ENCODE results near the gene MRPL57.
"Not testable (repeated sequence)": the region's sequence is repeated elsewhere in the genome, so short reads cannot be mapped to it uniquely, and the experiment has no call there.

Gene MRPL57

DNA sequence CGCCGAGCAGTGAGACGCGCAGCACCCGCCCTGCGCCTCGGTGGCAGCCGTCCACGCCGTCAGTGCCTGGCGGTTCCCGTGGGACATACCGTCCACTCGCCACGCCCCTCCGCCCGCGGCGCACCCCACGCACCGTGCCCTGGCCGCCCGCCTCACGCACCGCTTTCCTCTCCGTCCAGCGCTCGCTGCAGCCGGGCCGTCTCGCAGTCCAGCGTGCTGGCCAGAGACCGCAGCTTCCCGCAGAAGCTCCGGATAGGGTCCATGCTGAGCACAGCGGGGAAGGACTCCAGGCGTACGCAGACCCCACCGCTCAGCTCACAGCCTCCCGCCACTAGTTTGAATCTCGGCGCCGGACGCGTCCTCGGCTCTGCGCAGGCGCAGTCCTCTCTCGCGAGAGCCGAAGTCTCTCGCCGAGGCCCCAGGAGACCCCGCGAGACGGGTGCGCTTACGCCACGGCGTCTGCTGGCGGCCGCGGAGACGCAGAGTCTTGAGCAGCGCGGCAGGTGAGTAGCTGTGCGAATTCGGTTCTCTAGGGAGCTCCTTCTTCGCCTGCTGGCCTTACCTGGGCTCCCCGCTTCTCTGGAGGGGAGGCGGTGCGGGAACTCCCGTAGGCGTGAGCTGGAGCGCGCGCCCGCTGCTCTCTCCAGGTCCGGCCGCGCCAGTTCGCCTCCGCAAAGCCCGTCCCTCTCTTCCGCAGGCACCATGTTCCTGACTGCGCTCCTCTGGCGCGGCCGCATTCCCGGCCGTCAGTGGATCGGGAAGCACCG lies at the start of gene MRPL57, which contains the start of gene SKA3:
TSS of gene MRPL57 (plus strand) at position 444 of the 767 bp plus-strand sequence. CDS start at position 703, 259 bp downstream.
TSS of gene SKA3 (minus strand) at position 338 of the 767 bp plus-strand sequence. CDS start at position 263, 75 bp downstream.
- peak within 1 kb of the TSS; percentile 90 for H3K9ac ChIP-seq (ENCODE audit: low read length)
- H3K27me3 ChIP-seq (replicated peaks; ENCODE audit: control insufficient read depth, insufficient read depth, low read length) = no peaks in the 10 kb centered on the region
- peak within 1 kb of the TSS; percentile 85 for H3K4me3 ChIP-seq (ENCODE audit: low read length)
- H3K4me1 ChIP-seq (ENCODE audit: control insufficient read depth, insufficient read depth, low read length) = peaks cover 10% of the 10 kb centered on the region
- no peaks in the 10 kb centered on the region for H3K36me3 ChIP-seq (ENCODE audit: control insufficient read depth, insufficient read depth, low read length, severe bottlenecking)
- peak; percentile 97 for DNase-seq (ENCODE audit: low read depth)
- no peaks in the 10 kb centered on the region for H3K9me3 ChIP-seq (ENCODE audit: control insufficient read depth, low read length)

DNA sequence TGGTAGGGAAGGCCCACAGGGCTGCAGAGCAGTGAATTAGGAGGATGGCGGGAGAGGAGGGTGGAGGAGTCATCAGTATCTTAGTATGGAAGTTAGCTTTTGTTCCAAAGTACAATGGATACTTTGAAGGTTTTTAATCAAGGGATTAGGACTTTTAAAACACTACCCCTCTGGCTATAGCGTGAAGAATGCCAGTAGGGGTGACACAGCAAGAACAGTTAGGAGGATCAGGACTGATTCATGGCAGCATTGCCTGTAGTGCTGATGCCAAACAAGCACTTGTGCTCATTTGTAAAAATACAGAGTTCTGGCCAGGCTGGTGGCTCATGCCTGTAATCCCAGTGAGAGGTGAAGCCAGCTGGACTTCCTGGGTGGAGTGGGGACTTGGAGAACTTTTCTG lies 46.3 kb upstream of the MRPL57 start:
- H3K27me3 ChIP-seq (replicated peaks; ENCODE audit: control insufficient read depth, insufficient read depth, low read length) = no peaks in the 10 kb centered on the region
- H3K36me3 ChIP-seq (ENCODE audit: control insufficient read depth, insufficient read depth, low read length, severe bottlenecking) = no peaks in the 10 kb centered on the region
- DNase-seq (ENCODE audit: low read depth) = peak; percentile 22
- H3K4me1 ChIP-seq (ENCODE audit: control insufficient read depth, insufficient read depth, low read length) = peaks cover 10% of the 10 kb centered on the region
- no peak overlapping the region for H3K9ac ChIP-seq (ENCODE audit: low read length)
- H3K9me3 ChIP-seq (ENCODE audit: control insufficient read depth, low read length) = no peaks in the 10 kb centered on the region
- H3K4me3 ChIP-seq (ENCODE audit: low read length) = no peak overlapping the region

DNA sequence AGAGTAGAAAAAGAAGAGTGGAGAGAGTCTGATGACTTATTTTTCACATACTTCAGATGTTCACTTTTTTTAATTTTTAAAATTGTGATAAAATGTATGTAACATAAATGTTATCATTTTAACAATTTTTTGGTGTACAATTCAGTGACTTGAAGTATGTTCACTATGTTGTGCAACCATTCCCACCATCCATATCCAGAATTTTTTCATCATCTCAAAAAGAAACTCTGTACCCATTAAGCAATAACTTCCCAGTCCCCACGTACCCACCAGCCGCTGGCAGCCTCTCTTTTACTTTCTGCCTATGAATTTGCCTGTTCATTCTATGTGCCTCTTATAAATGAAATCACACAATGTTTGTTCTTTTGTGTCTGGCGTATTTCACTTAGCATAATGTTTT lies 43.4 kb upstream of the MRPL57 start:
- peaks cover 10% of the 10 kb centered on the region for H3K4me1 ChIP-seq (ENCODE audit: control insufficient read depth, insufficient read depth, low read length)
- no peak overlapping the region for H3K9ac ChIP-seq (ENCODE audit: low read length)
- H3K27me3 ChIP-seq (replicated peaks; ENCODE audit: control insufficient read depth, insufficient read depth, low read length) = no peaks in the 10 kb centered on the region
- H3K9me3 ChIP-seq (ENCODE audit: control insufficient read depth, low read length) = no peaks in the 10 kb centered on the region
- no peak overlapping the region for H3K4me3 ChIP-seq (ENCODE audit: low read length)
- no peaks in the 10 kb centered on the region for H3K36me3 ChIP-seq (ENCODE audit: control insufficient read depth, insufficient read depth, low read length, severe bottlenecking)
- DNase-seq (ENCODE audit: low read depth) = peak; percentile 61

- Histone ChIP-seq H3K4me1 (ENCODE audit: control insufficient read depth, insufficient read depth, low read length) (peaks cover 12% of the 10 kb centered on the region), H3K27me3 (replicated peaks; ENCODE audit: control insufficient read depth, insufficient read depth, low read length) (no peaks in the 10 kb centered on the region), H3K9me3 (ENCODE audit: control insufficient read depth, low read length) (no peaks in the 10 kb centered on the region), H3K4me3 (ENCODE audit: low read length) (no peak overlapping the region), H3K9ac (ENCODE audit: low read length) (no peak overlapping the region), H3K36me3 (ENCODE audit: control insufficient read depth, insufficient read depth, low read length, severe bottlenecking) (no peaks in the 10 kb centered on the region)
- no peak for DNase-seq (ENCODE audit: low read depth)
Observed at GRCh38 chr13:21134475-21134874, 42.0 kb upstream of the MRPL57 start.

DNA sequence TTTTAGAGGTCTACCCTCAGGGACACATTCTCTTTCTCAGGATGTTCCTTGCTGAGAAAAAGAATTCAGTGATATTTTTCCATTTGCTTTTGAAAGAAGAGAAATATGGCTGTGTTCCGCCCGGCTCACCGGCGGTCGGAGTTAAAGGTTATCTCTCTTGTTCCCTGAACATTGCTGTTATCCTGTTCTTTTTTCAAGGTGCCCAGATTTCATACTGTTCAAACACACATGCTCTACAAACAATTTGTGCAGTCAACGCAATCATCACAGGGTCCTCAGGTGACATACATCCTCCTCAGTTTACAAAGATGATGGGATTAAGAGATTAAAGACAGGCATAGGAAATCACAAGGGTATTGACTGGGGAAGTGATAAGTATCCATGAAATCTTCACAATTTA lies 40.6 kb upstream of the MRPL57 start:
- H3K4me1 ChIP-seq (ENCODE audit: control insufficient read depth, insufficient read depth, low read length) = peaks cover 14% of the 10 kb centered on the region
- not testable (repeated sequence) for H3K9ac ChIP-seq (ENCODE audit: low read length); H3K27me3 ChIP-seq (replicated peaks; ENCODE audit: control insufficient read depth, insufficient read depth, low read length); H3K9me3 ChIP-seq (ENCODE audit: control insufficient read depth, low read length); DNase-seq (ENCODE audit: low read depth); H3K4me3 ChIP-seq (ENCODE audit: low read length); H3K36me3 ChIP-seq (ENCODE audit: control insufficient read depth, insufficient read depth, low read length, severe bottlenecking)

- peaks cover 29% of the 10 kb centered on the region for H3K4me1 ChIP-seq (ENCODE audit: control insufficient read depth, insufficient read depth, low read length)
- peak; percentile 7 for DNase-seq (ENCODE audit: low read depth)
Observed at GRCh38 chr13:21137696-21138095, 38.8 kb upstream of the MRPL57 start.

GRCh38 chr13:21138561-21138960 lies 37.9 kb upstream of the MRPL57 start:
- Histone ChIP-seq H3K9me3 (ENCODE audit: control insufficient read depth, low read length) (no peaks in the 10 kb centered on the region), H3K4me1 (ENCODE audit: control insufficient read depth, insufficient read depth, low read length) (peaks cover 30% of the 10 kb centered on the region), H3K4me3 (ENCODE audit: low read length) (no peak overlapping the region), H3K27me3 (replicated peaks; ENCODE audit: control insufficient read depth, insufficient read depth, low read length) (no peaks in the 10 kb centered on the region), H3K9ac (ENCODE audit: low read length) (no peak overlapping the region), H3K36me3 (ENCODE audit: control insufficient read depth, insufficient read depth, low read length, severe bottlenecking) (peaks cover 11% of the 10 kb centered on the region)
- no peak for DNase-seq (ENCODE audit: low read depth)

More at GRCh38 chr13:21137696-21138095, 38.8 kb upstream of the MRPL57 start:
- no peak overlapping the region for H3K9ac ChIP-seq (ENCODE audit: low read length)
- H3K9me3 ChIP-seq (ENCODE audit: control insufficient read depth, low read length) = no peaks in the 10 kb centered on the region
- no peaks in the 10 kb centered on the region for H3K27me3 ChIP-seq (replicated peaks; ENCODE audit: control insufficient read depth, insufficient read depth, low read length)
- H3K36me3 ChIP-seq (ENCODE audit: control insufficient read depth, insufficient read depth, low read length, severe bottlenecking) = peaks cover 3% of the 10 kb centered on the region
- no peak overlapping the region for H3K4me3 ChIP-seq (ENCODE audit: low read length)

GRCh38 chr13:21139374-21139773 lies 37.1 kb upstream of the MRPL57 start:
- peak overlapping the region; percentile 99 for H3K4me3 ChIP-seq (ENCODE audit: low read length)
- H3K4me1 ChIP-seq (ENCODE audit: control insufficient read depth, insufficient read depth, low read length) = peaks cover 24% of the 10 kb centered on the region
- no peak for DNase-seq (ENCODE audit: low read depth)
- H3K36me3 ChIP-seq (ENCODE audit: control insufficient read depth, insufficient read depth, low read length, severe bottlenecking) = peaks cover 13% of the 10 kb centered on the region
- no peaks in the 10 kb centered on the region for H3K27me3 ChIP-seq (replicated peaks; ENCODE audit: control insufficient read depth, insufficient read depth, low read length)
- peak overlapping the region; percentile 99 for H3K9ac ChIP-seq (ENCODE audit: low read length)
- H3K9me3 ChIP-seq (ENCODE audit: control insufficient read depth, low read length) = no peaks in the 10 kb centered on the region

DNA sequence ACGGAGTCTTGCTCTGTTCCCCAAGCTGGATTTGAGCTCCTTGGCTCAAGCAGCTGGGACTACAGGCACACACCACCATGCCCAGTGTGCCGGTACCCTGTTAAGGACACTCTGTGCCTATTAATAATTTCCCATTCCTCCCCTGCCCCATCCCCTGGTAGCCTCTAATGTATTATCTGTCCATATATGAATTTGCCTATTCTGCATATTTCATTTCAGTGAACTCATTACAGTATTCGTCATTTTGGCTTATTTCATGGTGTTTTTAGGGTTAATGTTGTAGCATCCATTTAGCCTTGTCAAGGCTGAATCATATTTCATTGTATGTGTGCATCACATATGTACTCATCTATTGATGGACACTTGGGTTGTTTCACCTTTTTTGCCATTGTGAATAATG lies 33.7 kb upstream of the MRPL57 start:
- H3K36me3 ChIP-seq (ENCODE audit: control insufficient read depth, insufficient read depth, low read length, severe bottlenecking) = peaks cover 34% of the 10 kb centered on the region
- peak overlapping the region; percentile 42 for H3K4me3 ChIP-seq (ENCODE audit: low read length)
- no peak overlapping the region for H3K9ac ChIP-seq (ENCODE audit: low read length)

GRCh38 chr13:21147827-21148226 lies 28.6 kb upstream of the MRPL57 start:
- H3K4me1 ChIP-seq (ENCODE audit: control insufficient read depth, insufficient read depth, low read length) = peaks cover 11% of the 10 kb centered on the region
- no peaks in the 10 kb centered on the region for H3K27me3 ChIP-seq (replicated peaks; ENCODE audit: control insufficient read depth, insufficient read depth, low read length)
- H3K9me3 ChIP-seq (ENCODE audit: control insufficient read depth, low read length) = no peaks in the 10 kb centered on the region
- H3K4me3 ChIP-seq (ENCODE audit: low read length) = no peak overlapping the region
- H3K36me3 ChIP-seq (ENCODE audit: control insufficient read depth, insufficient read depth, low read length, severe bottlenecking) = peaks cover 36% of the 10 kb centered on the region
- no peak for DNase-seq (ENCODE audit: low read depth)
- no peak overlapping the region for H3K9ac ChIP-seq (ENCODE audit: low read length)

More for the DNA sequence above, 33.7 kb upstream of the MRPL57 start:
- Histone ChIP-seq H3K9me3 (ENCODE audit: control insufficient read depth, low read length) (no peaks in the 10 kb centered on the region), H3K27me3 (replicated peaks; ENCODE audit: control insufficient read depth, insufficient read depth, low read length) (no peaks in the 10 kb centered on the region), H3K4me1 (ENCODE audit: control insufficient read depth, insufficient read depth, low read length) (peaks cover 24% of the 10 kb centered on the region)
- no peak for DNase-seq (ENCODE audit: low read depth)

- no peak overlapping the region for H3K4me3 ChIP-seq (ENCODE audit: low read length)
- peaks cover 7% of the 10 kb centered on the region for H3K4me1 ChIP-seq (ENCODE audit: control insufficient read depth, insufficient read depth, low read length)
- H3K9ac ChIP-seq (ENCODE audit: low read length) = no peak overlapping the region
- H3K27me3 ChIP-seq (replicated peaks; ENCODE audit: control insufficient read depth, insufficient read depth, low read length) = no peaks in the 10 kb centered on the region
- H3K9me3 ChIP-seq (ENCODE audit: control insufficient read depth, low read length) = no peaks in the 10 kb centered on the region
- H3K36me3 ChIP-seq (ENCODE audit: control insufficient read depth, insufficient read depth, low read length, severe bottlenecking) = peaks cover 28% of the 10 kb centered on the region
- no peak for DNase-seq (ENCODE audit: low read depth)
Observed at GRCh38 chr13:21148557-21149258, 27.8 kb upstream of the MRPL57 start.

Measured in adipocyte (in vitro differentiated cells).